WERI-Rb-1 (cell line): ENCODE measurements around the gene CCDC50.

ENCODE experiments used
- DNase-seq: peaks from one replicate; pipeline ENCODE4 v3.0.0-alpha.2; 2020
- H3K27ac ChIP-seq: fragments of 250-450 bp; sonication (Bioruptor Pico); 2 replicates; pipeline ENCODE4 v1.5.1; 2020; ENCODE audit warnings: mild to moderate bottlenecking, moderate library complexity
- H3K27me3 ChIP-seq: fragments of 250-450 bp; sonication (Bioruptor Pico); 2 replicates; pipeline ENCODE4 v1.5.1; 2021; ENCODE audit warnings: mild to moderate bottlenecking, low read depth, moderate library complexity; ENCODE audit not compliant: insufficient read depth, severe bottlenecking
- H3K36me3 ChIP-seq: fragments of 250-450 bp; sonication (Bioruptor Pico); 2 replicates; pipeline ENCODE4 v1.5.1; 2020; ENCODE audit warnings: mild to moderate bottlenecking, moderate library complexity
- H3K4me3 ChIP-seq: 2 replicates; pipeline ENCODE4 v1.5.1; 2011; ENCODE audit warnings: low read depth, mild to moderate bottlenecking, control low read depth, low read length
- H3K9me3 ChIP-seq: fragments of 250-450 bp; sonication (Bioruptor Pico); 2 replicates; pipeline ENCODE4 v1.5.1; 2021; ENCODE audit warnings: mild to moderate bottlenecking, moderate library complexity; ENCODE audit not compliant: severe bottlenecking
- TF ChIP-seq, protein P1 (sequence below): IDR thresholded peaks from 2 replicates; pipeline ENCODE4 v1.5.1; 2011; ENCODE audit warnings: low read depth, mild to moderate bottlenecking, control low read depth, inconsistent platforms, low read length

CCDC50 gene

GRCh38 chr3:191360620-191361019, 31.4 kb downstream of the CCDC50 start:
- no peak for DNase-seq
- H3K4me3 ChIP-seq = no peak overlapping the region
- H3K36me3 ChIP-seq = peaks cover 4% of the 10 kb centered on the region; the same call in 1 of the 2 replicates
- H3K27ac ChIP-seq = no peak overlapping the region
- no peaks in the 10 kb centered on the region for H3K27me3 ChIP-seq
- H3K9me3 ChIP-seq = no peaks in the 10 kb centered on the region
- TF ChIP-seq, protein P1, sequence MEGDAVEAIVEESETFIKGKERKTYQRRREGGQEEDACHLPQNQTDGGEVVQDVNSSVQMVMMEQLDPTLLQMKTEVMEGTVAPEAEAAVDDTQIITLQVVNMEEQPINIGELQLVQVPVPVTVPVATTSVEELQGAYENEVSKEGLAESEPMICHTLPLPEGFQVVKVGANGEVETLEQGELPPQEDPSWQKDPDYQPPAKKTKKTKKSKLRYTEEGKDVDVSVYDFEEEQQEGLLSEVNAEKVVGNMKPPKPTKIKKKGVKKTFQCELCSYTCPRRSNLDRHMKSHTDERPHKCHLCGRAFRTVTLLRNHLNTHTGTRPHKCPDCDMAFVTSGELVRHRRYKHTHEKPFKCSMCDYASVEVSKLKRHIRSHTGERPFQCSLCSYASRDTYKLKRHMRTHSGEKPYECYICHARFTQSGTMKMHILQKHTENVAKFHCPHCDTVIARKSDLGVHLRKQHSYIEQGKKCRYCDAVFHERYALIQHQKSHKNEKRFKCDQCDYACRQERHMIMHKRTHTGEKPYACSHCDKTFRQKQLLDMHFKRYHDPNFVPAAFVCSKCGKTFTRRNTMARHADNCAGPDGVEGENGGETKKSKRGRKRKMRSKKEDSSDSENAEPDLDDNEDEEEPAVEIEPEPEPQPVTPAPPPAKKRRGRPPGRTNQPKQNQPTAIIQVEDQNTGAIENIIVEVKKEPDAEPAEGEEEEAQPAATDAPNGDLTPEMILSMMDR = no peak

- Histone ChIP-seq H3K27me3 (no peaks in the 10 kb centered on the region), H3K9me3 (no peaks in the 10 kb centered on the region), H3K27ac (no peak overlapping the region), H3K4me3 (no peak overlapping the region), H3K36me3 (peaks cover 4% of the 10 kb centered on the region; the same call in 1 of the 2 replicates)
- TF ChIP-seq, protein P1 = no peak
- no peak for DNase-seq
Measured at GRCh38 chr3:191361456-191361855, 32.3 kb downstream of the CCDC50 start.

DNA sequence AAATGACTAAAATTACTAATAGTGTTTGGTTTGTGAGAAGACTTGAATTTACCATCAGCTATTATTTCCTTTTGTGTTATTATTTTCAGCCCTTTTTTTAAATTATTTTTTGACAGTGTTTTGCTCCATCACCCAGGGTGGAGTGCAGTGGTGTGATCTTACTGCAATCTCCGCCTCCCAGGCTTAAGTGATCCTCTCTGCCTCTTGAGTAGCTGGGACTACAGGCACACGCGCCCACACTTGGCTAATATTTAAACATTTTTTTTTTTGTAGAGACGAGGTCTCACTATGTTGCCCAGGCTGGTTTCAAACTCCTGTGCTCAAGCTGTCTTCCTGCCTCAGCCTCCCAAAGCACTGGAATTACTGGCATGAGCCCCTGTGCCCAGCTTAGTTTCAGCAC, 32.8 kb downstream of the CCDC50 start:
- H3K36me3 ChIP-seq = peaks cover 4% of the 10 kb centered on the region; the same call in 1 of the 2 replicates
- no peaks in the 10 kb centered on the region for H3K9me3 ChIP-seq
- no peak for DNase-seq

GRCh38 chr3:191362524-191363090, 33.4 kb downstream of the CCDC50 start:
- H3K4me3 ChIP-seq = no peak overlapping the region
- TF ChIP-seq, protein P1 = no peak

More for the DNA sequence above, 32.8 kb downstream of the CCDC50 start:
- no peak overlapping the region for H3K27ac ChIP-seq
- TF ChIP-seq, protein P1 = no peak
- no peaks in the 10 kb centered on the region for H3K27me3 ChIP-seq
- H3K4me3 ChIP-seq = no peak overlapping the region

DNA sequence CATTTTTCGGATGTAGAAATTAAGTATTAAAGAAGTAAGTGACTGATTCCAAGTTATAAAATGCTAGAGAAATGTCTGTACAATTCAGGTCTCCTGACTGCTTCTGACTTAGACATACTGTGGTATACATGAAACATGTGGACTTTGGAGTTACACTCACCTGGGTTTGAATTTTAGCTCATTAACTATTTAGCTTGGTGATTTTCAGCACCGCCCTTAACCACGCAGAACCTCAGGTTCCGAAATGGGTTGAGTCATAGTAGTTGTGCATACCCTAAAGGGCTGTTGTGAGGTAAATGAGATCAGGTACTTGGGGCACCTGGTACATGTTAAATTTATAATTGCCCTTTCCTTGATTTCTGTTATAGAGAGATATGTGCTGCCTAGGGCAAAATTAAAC, 34.0 kb downstream of the CCDC50 start:
- Histone ChIP-seq H3K4me3 (no peak overlapping the region), H3K27me3 (no peaks in the 10 kb centered on the region), H3K9me3 (no peaks in the 10 kb centered on the region), H3K27ac (no peak overlapping the region), H3K36me3 (peaks cover 4% of the 10 kb centered on the region; the same call in 1 of the 2 replicates)
- no peak for DNase-seq
- TF ChIP-seq, protein P1 = no peak

More at GRCh38 chr3:191362524-191363090, 33.4 kb downstream of the CCDC50 start:
- no peaks in the 10 kb centered on the region for H3K27me3 ChIP-seq
- DNase-seq = no peak
- no peaks in the 10 kb centered on the region for H3K9me3 ChIP-seq
- no peak overlapping the region for H3K27ac ChIP-seq
- peaks cover 4% of the 10 kb centered on the region; the same call in 1 of the 2 replicates for H3K36me3 ChIP-seq

DNA sequence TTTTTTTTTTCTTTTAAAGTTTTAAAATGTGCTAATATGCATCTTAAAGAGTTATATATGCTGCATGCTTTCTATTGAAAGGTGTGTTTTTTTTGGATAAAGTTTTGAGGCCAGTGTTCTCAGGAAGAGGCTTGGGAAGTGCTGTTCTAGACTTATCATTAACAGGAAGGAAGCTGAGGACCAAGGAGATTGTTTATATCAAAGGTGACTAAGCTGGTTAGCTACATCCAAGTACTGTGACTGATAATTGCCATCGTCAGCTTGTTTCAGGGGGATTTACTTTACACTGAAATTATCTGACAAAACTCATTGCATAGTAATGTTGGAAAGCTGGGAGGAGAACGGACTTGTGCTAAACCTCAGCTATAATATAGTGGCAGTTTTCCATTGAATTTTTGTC, 37.5 kb downstream of the CCDC50 start:
- H3K27me3 ChIP-seq = no peaks in the 10 kb centered on the region
- H3K36me3 ChIP-seq = 0 out of 2 replicates have a peak, but pooled peaks cover 3% of the 10 kb centered on the region
- no peak overlapping the region for H3K27ac ChIP-seq
- DNase-seq = no peak
- no peaks in the 10 kb centered on the region for H3K9me3 ChIP-seq
- TF ChIP-seq, protein P1 = no peak
- H3K4me3 ChIP-seq = no peak overlapping the region
